CD8-positive, alpha-beta memory T cell (primary cell): ENCODE data around the gene RETREG2. TPM values are rescaled to one million over a fixed set of nuclear protein-coding genes. Genes with fewer than 3 reads are reported as not detected.

Source experiments
- CTCF ChIA-PET: fragments of 350-600 bp; sonication (Branson Sonifier 250); formaldehyde crosslinking; loops from one replicate; lab custom pipeline; 2021; ENCODE audit warnings: antibody characterized with exemption; lab: Charles Lee
- POLR2A ChIA-PET: fragments of 350-600 bp; sonication (Branson Sonifier 250); formaldehyde crosslinking; loops from one replicate; lab custom pipeline; 2021; ENCODE audit warnings: antibody characterized with exemption; lab: Charles Lee
- DNase-seq, 5 donors: peaks; one replicate each; pipeline versions ENCODE4 v3.0.0 to v3.0.0-alpha.2; 2020 to 2022; ENCODE audit warnings: mixed read lengths in 1 of 5
- H3K27ac ChIP-seq: one replicate; pipeline ENCODE4 v1.7.0; 2013; ENCODE audit warnings: low read depth, mild to moderate bottlenecking, low read length, moderate library complexity
- H3K27me3 ChIP-seq: 2 replicates; pipeline ENCODE4 v1.7.0; 2013; ENCODE audit warnings: low read length, mild to moderate bottlenecking; ENCODE audit not compliant: insufficient read depth, poor library complexity, severe bottlenecking
- H3K36me3 ChIP-seq: 2 replicates; pipeline ENCODE4 v1.7.0; 2013; ENCODE audit warnings: mild to moderate bottlenecking, low read length, moderate library complexity; ENCODE audit not compliant: insufficient read depth
- H3K4me1 ChIP-seq: 2 replicates; pipeline ENCODE4 v1.7.0; 2013; ENCODE audit warnings: mild to moderate bottlenecking, low read length, moderate library complexity; ENCODE audit not compliant: insufficient read depth
- H3K4me3 ChIP-seq: 2 replicates; pipeline ENCODE4 v1.7.0; 2013; ENCODE audit warnings: mild to moderate bottlenecking, low read length
- H3K9me3 ChIP-seq: 2 replicates; pipeline ENCODE4 v1.7.0; 2013; ENCODE audit warnings: mild to moderate bottlenecking, low read length
- H3K27ac Mint-ChIP-seq, 8 donors: one replicate each; pipeline ENCODE4 v1.8.0; 2020 to 2021; ENCODE audit warnings: mixed read lengths in 8 of 8, mild to moderate bottlenecking in 6 of 8, inconsistent platforms in 3 of 8, moderate library complexity in 3 of 8
- H3K27me3 Mint-ChIP-seq, 2 donors: one replicate each; pipeline ENCODE4 v1.8.0; 2020 to 2021; ENCODE audit warnings: mixed read lengths in 2 of 2, mild to moderate bottlenecking in 1 of 2, moderate library complexity in 1 of 2
- H3K36me3 Mint-ChIP-seq, 3 donors: one replicate each; pipeline ENCODE4 v1.8.0; 2020 to 2021; ENCODE audit warnings: mixed read lengths in 3 of 3, inconsistent platforms in 1 of 3, mild to moderate bottlenecking in 1 of 3
- H3K4me1 Mint-ChIP-seq, 3 donors: one replicate each; pipeline ENCODE4 v1.8.0; 2020 to 2021; ENCODE audit warnings: mixed read lengths in 3 of 3, inconsistent platforms in 1 of 3, mild to moderate bottlenecking in 1 of 3
- H3K4me3 Mint-ChIP-seq, 7 donors: one replicate each; pipeline ENCODE4 v1.8.0; 2020 to 2021; ENCODE audit warnings: mixed read lengths in 7 of 7, mild to moderate bottlenecking in 6 of 7, moderate library complexity in 4 of 7, inconsistent platforms in 2 of 7
- H3K9me3 Mint-ChIP-seq, 5 donors: one replicate each; pipeline ENCODE4 v1.8.0; 2020 to 2022; ENCODE audit warnings: mixed read lengths in 5 of 5, mild to moderate bottlenecking in 3 of 5, moderate library complexity in 2 of 5, inconsistent platforms in 1 of 5
- polyA plus RNA-seq: library from polyadenylated mRNA; unstranded; fragments of 300-500 nt; fragmentation: Illumina TruSeq; gene quantifications from one replicate; pipeline ENCODE4 v1.2.3, GENCODE V29; 2021
- total RNA-seq, 2 experiments: library from RNA; stranded (reverse); gene quantifications; one replicate each; pipeline ENCODE4 v1.2.3, GENCODE V29; 2021

The RETREG2 gene
- total and polyA plus RNA-seq, 3 experiments from 2014 or later, result 65.9 to 76.1 (median 67.6) TPM

GRCh38 chr2:219160186-219161017, 17.7 kb upstream of the RETREG2 start, which contains the start of gene NHEJ1:
Gene NHEJ1, minus strand, starts transcription at chr2:219160815. Its CDS starts 2,453 bp downstream, at chr2:219158362.
- peak; percentile 87 to 95 (median 93) for DNase-seq
- CTCF ChIA-PET, result interaction anchor here (0.6 to 8.0 kb wide), 26 partner anchors 11 to 191 kb away, joined by 3 to 70 read pairs (median 6); partner anchors contain the start of genes ANKZF1, ATG9A, CNPPD1 and GLB1L
- Histone ChIP-seq H3K4me3 (peak within 1 kb of the TSS; percentile 64), H3K27me3 (no peaks in the 10 kb centered on the region), H3K4me1 (peaks cover 13% of the 10 kb centered on the region), H3K27ac (peak within 1 kb of the TSS; percentile 74), H3K36me3 (peaks cover 19% of the 10 kb centered on the region), H3K9me3 (no peaks in the 10 kb centered on the region)
- Mint-ChIP-seq H3K27ac (peak within 1 kb of the TSS; percentile 86 to 98 (median 95)), H3K36me3 (peaks cover 0 to 24% (median 7%) of the 10 kb centered on the region in 3 donors), H3K9me3 (no peaks in the 10 kb centered on the region), H3K4me3 (peak within 1 kb of the TSS; percentile 93 to 99 (median 95)), H3K4me1 (peaks cover 16 to 17% (median 17%) of the 10 kb centered on the region in 3 donors), H3K27me3 (peaks cover 0 to 2% of the 10 kb centered on the region in 2 donors)
- POLR2A ChIA-PET, result interaction anchor here (0.5 to 2.5 kb wide), 7 partner anchors 10 to 118 kb away, joined by 3 to 11 read pairs (median 5); partner anchors contain the start of genes ANKZF1, ATG9A, CNPPD1 and TUBA4B

- Histone ChIP-seq H3K36me3 (peaks cover 19% of the 10 kb centered on the region), H3K9me3 (no peaks in the 10 kb centered on the region), H3K27me3 (no peaks in the 10 kb centered on the region), H3K27ac (peak overlapping the region; percentile 74), H3K4me3 (peak overlapping the region; percentile 64), H3K4me1 (peaks cover 13% of the 10 kb centered on the region)
- peaks cover 0 to 2% of the 10 kb centered on the region in 2 donors for H3K27me3 Mint-ChIP-seq
- H3K27ac Mint-ChIP-seq, result peak overlapping the region; percentile 86 to 98 (median 95)
- H3K4me3 Mint-ChIP-seq, result peak overlapping the region; percentile 93 to 99 (median 95)
- H3K36me3 Mint-ChIP-seq, result peaks cover 0 to 27% (median 7%) of the 10 kb centered on the region in 3 donors
- CTCF ChIA-PET, result interaction anchor here (2.3 to 4.8 kb wide), 4 partner anchors 22 to 134 kb away, joined by 5 to 70 read pairs (median 36); partner anchors contain the start of gene ZFAND2B
- peaks cover 16 to 17% (median 17%) of the 10 kb centered on the region in 3 donors for H3K4me1 Mint-ChIP-seq
- DNase-seq, result no peak
- no peaks in the 10 kb centered on the region for H3K9me3 Mint-ChIP-seq
- POLR2A ChIA-PET, result no interaction called here
Observed at GRCh38 chr2:219161097-219161496, 17.0 kb upstream of the RETREG2 start.

GRCh38 chr2:219163156-219163555, 14.9 kb upstream of the RETREG2 start:
- no peaks in the 10 kb centered on the region for H3K9me3 Mint-ChIP-seq

GRCh38 chr2:219165058-219165911, 12.8 kb upstream of the RETREG2 start:
- Histone ChIP-seq H3K27ac (no peak overlapping the region), H3K4me1 (peaks cover 7% of the 10 kb centered on the region), H3K27me3 (no peaks in the 10 kb centered on the region), H3K4me3 (no peak overlapping the region), H3K36me3 (no peaks in the 10 kb centered on the region), H3K9me3 (no peaks in the 10 kb centered on the region)
- no peaks in the 10 kb centered on the region for H3K9me3 Mint-ChIP-seq
- H3K27me3 Mint-ChIP-seq, result no peaks in the 10 kb centered on the region
- ChIA-PET CTCF (interaction anchor here (1.4 to 1.8 kb wide), 4 partner anchors 9 to 129 kb away, joined by 4 to 8 read pairs (median 6); no protein-coding TSS in a partner anchor), POLR2A (no interaction called here)
- peak overlapping the region in 1 of 8 donors; percentile 34 for H3K27ac Mint-ChIP-seq
- peaks cover 8 to 12% (median 10%) of the 10 kb centered on the region in 3 donors for H3K4me1 Mint-ChIP-seq
- H3K36me3 Mint-ChIP-seq, result peaks cover 0 to 7% (median 2%) of the 10 kb centered on the region in 3 donors
- DNase-seq, result no peak
- peak overlapping the region in 1 of 7 donors; percentile 22 for H3K4me3 Mint-ChIP-seq

More at GRCh38 chr2:219163156-219163555, 14.9 kb upstream of the RETREG2 start:
- Histone ChIP-seq H3K4me1 (peaks cover 13% of the 10 kb centered on the region), H3K4me3 (no peak overlapping the region), H3K27me3 (no peaks in the 10 kb centered on the region), H3K9me3 (no peaks in the 10 kb centered on the region), H3K36me3 (peaks cover under 1% of the 10 kb centered on the region), H3K27ac (no peak overlapping the region)
- POLR2A ChIA-PET, result no interaction called here
- H3K27ac Mint-ChIP-seq, result peak overlapping the region in 2 of 8 donors; percentile 6 to 73
- H3K36me3 Mint-ChIP-seq, result peaks cover 0 to 10% (median 2%) of the 10 kb centered on the region in 3 donors
- peaks cover 16 to 18% (median 17%) of the 10 kb centered on the region in 3 donors for H3K4me1 Mint-ChIP-seq
- H3K4me3 Mint-ChIP-seq, result peak overlapping the region in 1 of 7 donors; percentile 84
- H3K27me3 Mint-ChIP-seq, result peaks cover 0 to 2% of the 10 kb centered on the region in 2 donors
- CTCF ChIA-PET, result interaction anchor here (1.4 to 2.2 kb wide), 5 partner anchors 8 to 136 kb away, joined by 3 to 8 read pairs (median 4); no protein-coding TSS in a partner anchor
- DNase-seq, result no peak

GRCh38 chr2:219167997-219168396, 10.1 kb upstream of the RETREG2 start:
- no peaks in the 10 kb centered on the region for H3K9me3 ChIP-seq
- ChIA-PET POLR2A (interaction anchor here (0.6 kb wide), 2 partner anchors 10 to 86 kb away, joined by 4 to 5 read pairs; partner anchors contain the start of gene TUBA4A), CTCF (interaction anchor here (1.4 kb wide), 1 partner anchor 40 kb away, joined by 3 read pairs; no protein-coding TSS in a partner anchor)
- no peaks in the 10 kb centered on the region for H3K4me1 ChIP-seq
- Mint-ChIP-seq H3K9me3 (no peaks in the 10 kb centered on the region), H3K4me3 (no peak overlapping the region), H3K27ac (peak overlapping the region in 1 of 8 donors; percentile 75), H3K36me3 (peaks cover 0 to 25% (median 2%) of the 10 kb centered on the region in 3 donors), H3K4me1 (peaks cover 8 to 22% (median 15%) of the 10 kb centered on the region in 3 donors), H3K27me3 (peaks cover 0 to 2% of the 10 kb centered on the region in 2 donors)
- no peak overlapping the region for H3K4me3 ChIP-seq
- no peak for DNase-seq
- H3K27me3 ChIP-seq, result no peaks in the 10 kb centered on the region
- peaks cover 3% of the 10 kb centered on the region for H3K36me3 ChIP-seq
- no peak overlapping the region for H3K27ac ChIP-seq

GRCh38 chr2:219168526-219168925, 9.5 kb upstream of the RETREG2 start:
- no peaks in the 10 kb centered on the region for H3K9me3 ChIP-seq

GRCh38 chr2:219168932-219169331, 9.1 kb upstream of the RETREG2 start:
- Histone ChIP-seq H3K27ac (no peak overlapping the region), H3K4me3 (no peak overlapping the region), H3K36me3 (peaks cover 9% of the 10 kb centered on the region), H3K9me3 (no peaks in the 10 kb centered on the region), H3K4me1 (no peaks in the 10 kb centered on the region), H3K27me3 (no peaks in the 10 kb centered on the region)
- POLR2A ChIA-PET, result interaction anchor here (0.8 kb wide), 1 partner anchor 959 kb away, joined by 3 read pairs; no protein-coding TSS in a partner anchor
- peaks cover 10 to 31% (median 24%) of the 10 kb centered on the region in 3 donors for H3K4me1 Mint-ChIP-seq
- peak overlapping the region in 1 of 7 donors; percentile 70 for H3K4me3 Mint-ChIP-seq
- H3K9me3 Mint-ChIP-seq, result no peaks in the 10 kb centered on the region
- no peak for DNase-seq
- H3K36me3 Mint-ChIP-seq, result peaks cover 0 to 34% (median 2%) of the 10 kb centered on the region in 3 donors
- peaks cover 0 to 2% of the 10 kb centered on the region in 2 donors for H3K27me3 Mint-ChIP-seq
- H3K27ac Mint-ChIP-seq, result peak overlapping the region in 2 of 8 donors; percentile 58 to 85
- CTCF ChIA-PET, result interaction anchor here (1.8 to 8.6 kb wide), 4 partner anchors 14 to 125 kb away, joined by 4 to 110 read pairs (median 41); partner anchors contain the start of gene ABCB6

More at GRCh38 chr2:219168526-219168925, 9.5 kb upstream of the RETREG2 start:
- Histone ChIP-seq H3K27me3 (no peaks in the 10 kb centered on the region), H3K27ac (no peak overlapping the region), H3K36me3 (peaks cover 5% of the 10 kb centered on the region), H3K4me1 (no peaks in the 10 kb centered on the region), H3K4me3 (no peak overlapping the region)
- Mint-ChIP-seq H3K27me3 (peaks cover 0 to 2% of the 10 kb centered on the region in 2 donors), H3K36me3 (peaks cover 0 to 29% (median 2%) of the 10 kb centered on the region in 3 donors), H3K27ac (peak overlapping the region in 1 of 8 donors; percentile 75), H3K4me1 (peaks cover 9 to 27% (median 19%) of the 10 kb centered on the region in 3 donors), H3K9me3 (no peaks in the 10 kb centered on the region), H3K4me3 (no peak overlapping the region)
- POLR2A ChIA-PET, result interaction anchor here (0.6 kb wide), 1 partner anchor 9 kb away, joined by 4 read pairs; no protein-coding TSS in a partner anchor
- CTCF ChIA-PET, result interaction anchor here (1.8 to 8.6 kb wide), 3 partner anchors 14 to 125 kb away, joined by 4 to 110 read pairs (median 74); no protein-coding TSS in a partner anchor
- no peak for DNase-seq
